IMR-90 (cell line): ENCODE data around the gene SPP1. TPM values are rescaled to one million over a fixed set of nuclear protein-coding genes. Genes with fewer than 3 reads are reported as not detected.

ENCODE experiments used
- ATAC-seq: fragments of 200-7000 bp; cut with Tn5 transposase; 2 replicates; pipeline ENCODE4 v1.9.1; 2020; ENCODE audit warnings: low read depth, mild to moderate bottlenecking, moderate library complexity
- BruUV-seq: library from RNA; stranded (reverse); fragments of 400-500 nt; replicated peaks from 2 replicates; lab custom pipeline; 2021; lab: Mats Ljungman, UMichigan
- CTCF ChIA-PET: fragments of 300-600 bp; formaldehyde crosslinking; extraction: SDS; loops from one replicate; lab custom pipeline; 2021; ENCODE audit warnings: antibody characterized with exemption; lab: Yijun Ruan, JAX
- POLR2A ChIA-PET: fragments of 300-600 bp; sonication (Branson Sonifier 250); formaldehyde crosslinking; loops from one replicate; lab custom pipeline; 2022; ENCODE audit warnings: antibody characterized with exemption; ENCODE audit not compliant: unreplicated experiment; lab: Charles Lee
- DNase-seq: peaks from one replicate; pipeline ENCODE4 v3.0.0; 2013
- H2AFZ ChIP-seq: replicated peaks from 2 replicates; pipeline ENCODE3; 2013; ENCODE audit warnings: low read length, mild to moderate bottlenecking; ENCODE audit not compliant: poor library complexity
- H2AK5ac ChIP-seq: 2 replicates; pipeline ENCODE4 v1.6.1; 2013; ENCODE audit warnings: low read depth, low read length, inconsistent platforms
- H2AK9ac ChIP-seq: replicated peaks from 2 replicates; pipeline ENCODE3; 2013; ENCODE audit warnings: mild to moderate bottlenecking, low read depth, low read length, moderate library complexity; ENCODE audit not compliant: poor library complexity
- H2BK120ac ChIP-seq: 2 replicates; pipeline ENCODE4 v1.6.1; 2013; ENCODE audit warnings: low read depth, low read length, inconsistent platforms
- H2BK15ac ChIP-seq: 3 replicates; pipeline ENCODE4 v1.6.1; 2013; ENCODE audit warnings: low read depth, low read length, inconsistent platforms
- H2BK20ac ChIP-seq: 2 replicates; pipeline ENCODE4 v1.6.1; 2013; ENCODE audit warnings: low read depth, mild to moderate bottlenecking, inconsistent platforms, low read length, moderate library complexity
- H2BK5ac ChIP-seq: 2 replicates; pipeline ENCODE4 v1.6.1; 2013; ENCODE audit warnings: mild to moderate bottlenecking, low read depth, low read length, inconsistent platforms; ENCODE audit not compliant: poor library complexity, severe bottlenecking
- H3K14ac ChIP-seq: replicated peaks from 2 replicates; pipeline ENCODE4 v1.6.1; 2013; ENCODE audit warnings: low read depth, low read length, inconsistent platforms
- H3K18ac ChIP-seq: 2 replicates; pipeline ENCODE4 v1.6.1; 2013; ENCODE audit warnings: low read depth, low read length, control low read depth
- H3K23ac ChIP-seq: 2 replicates; pipeline ENCODE4 v1.6.1; 2013; ENCODE audit warnings: low read depth, low read length, inconsistent platforms
- H3K27ac ChIP-seq: 2 replicates; pipeline ENCODE4 v1.5.1; 2013; ENCODE audit warnings: mild to moderate bottlenecking, control low read depth, low read length; ENCODE audit not compliant: insufficient read depth
- H3K27me3 ChIP-seq: 2 replicates; pipeline ENCODE4 v1.6.1; 2013; ENCODE audit warnings: low read length; ENCODE audit not compliant: control insufficient read depth, insufficient read depth
- H3K36me3 ChIP-seq: 2 replicates; pipeline ENCODE4 v1.6.1; 2013; ENCODE audit warnings: low read length, mixed read lengths; ENCODE audit not compliant: control insufficient read depth, insufficient read depth
- H3K4ac ChIP-seq: 2 replicates; pipeline ENCODE4 v1.6.1; 2013; ENCODE audit warnings: low read depth, low read length, inconsistent platforms
- H3K4me1 ChIP-seq: 2 replicates; pipeline ENCODE4 v1.6.1; 2013; ENCODE audit warnings: low read length, mixed read lengths; ENCODE audit not compliant: control insufficient read depth, insufficient read depth
- H3K4me2 ChIP-seq: 2 replicates; pipeline ENCODE4 v1.6.1; 2013; ENCODE audit warnings: low read depth, mild to moderate bottlenecking, control low read depth, low read length, moderate library complexity
- H3K4me3 ChIP-seq: 2 replicates; pipeline ENCODE4 v1.5.1; 2013; ENCODE audit warnings: low read depth, mild to moderate bottlenecking, control low read depth, low read length, moderate library complexity; ENCODE audit not compliant: insufficient read depth
- H3K56ac ChIP-seq: 2 replicates; pipeline ENCODE4 v1.6.1; 2013; ENCODE audit warnings: low read length, inconsistent platforms; ENCODE audit not compliant: insufficient read depth; ENCODE audit errors: extremely low read depth
- H3K79me1 ChIP-seq, 2 experiments: 2 replicates each; pipeline ENCODE4 v1.6.1; 2013; ENCODE audit warnings: low read length in 2 of 2, inconsistent platforms in 1 of 2, low read depth in 1 of 2
- H3K9ac ChIP-seq: 2 replicates; pipeline ENCODE4 v1.6.1; 2013; ENCODE audit warnings: low read depth, low read length, control low read depth
- H3K9me1 ChIP-seq: 2 replicates; pipeline ENCODE4 v1.6.1; 2013; ENCODE audit warnings: low read length, inconsistent platforms; ENCODE audit not compliant: insufficient read depth
- H3K9me3 ChIP-seq: 2 replicates; pipeline ENCODE4 v1.6.1; 2013; ENCODE audit warnings: low read length; ENCODE audit not compliant: control insufficient read depth, insufficient read depth
- H4K20me1 ChIP-seq: 2 replicates; pipeline ENCODE4 v1.6.1; 2013; ENCODE audit warnings: low read length, inconsistent platforms; ENCODE audit not compliant: insufficient read depth
- H4K5ac ChIP-seq: 2 replicates; pipeline ENCODE4 v1.6.1; 2013; ENCODE audit warnings: mild to moderate bottlenecking, low read depth, low read length, control low read depth
- H4K8ac ChIP-seq, 2 experiments: 2 replicates each; pipeline ENCODE4 v1.6.1; 2013; ENCODE audit warnings: low read depth in 2 of 2, low read length in 2 of 2, control low read depth in 1 of 2, inconsistent platforms in 1 of 2
- H4K91ac ChIP-seq: 2 replicates; pipeline ENCODE4 v1.6.1; 2013; ENCODE audit warnings: low read depth, low read length, inconsistent platforms; ENCODE audit not compliant: insufficient read depth
- CEBPB ChIP-seq: IDR thresholded peaks from 2 replicates; pipeline ENCODE4 v1.6.1; 2012; ENCODE audit warnings: low read depth, low read length, improper control_type of control experiment
- ELK1 ChIP-seq: fragments of 150-350 bp; IDR thresholded peaks from 2 replicates; pipeline ENCODE4 v1.6.1; 2016; ENCODE audit warnings: low read depth, mild to moderate bottlenecking, low read length, moderate library complexity, borderline replicate concordance
- FOS ChIP-seq: fragments of 150-350 bp; IDR thresholded peaks from 2 replicates; pipeline ENCODE4 v1.6.1; 2016; ENCODE audit warnings: low read depth, low read length
- MAZ ChIP-seq: IDR thresholded peaks from 2 replicates; pipeline ENCODE4 v1.6.1; 2012; ENCODE audit warnings: low read depth, mild to moderate bottlenecking, low read length, improper control_type of control experiment, moderate library complexity, borderline replicate concordance
- MXI1 ChIP-seq: IDR thresholded peaks from 2 replicates; pipeline ENCODE4 v1.6.1; 2012; ENCODE audit warnings: low read depth, mild to moderate bottlenecking, low read length, moderate library complexity, borderline replicate concordance
- NFE2L2 ChIP-seq: fragments of 150-350 bp; IDR thresholded peaks from 2 replicates; pipeline ENCODE4 v1.6.1; 2016; ENCODE audit warnings: low read depth, mild to moderate bottlenecking, low read length
- POLR2A ChIP-seq: IDR thresholded peaks from 2 replicates; pipeline ENCODE4 v1.6.1; 2012; ENCODE audit warnings: mild to moderate bottlenecking, low read depth, low read length
- RAD21 ChIP-seq: IDR thresholded peaks from 2 replicates; pipeline ENCODE4 v1.6.1; 2012; ENCODE audit warnings: low read length, improper control_type of control experiment
- RCOR1 ChIP-seq: IDR thresholded peaks from 2 replicates; pipeline ENCODE4 v1.6.1; 2012; ENCODE audit warnings: mild to moderate bottlenecking, low read length, improper control_type of control experiment; ENCODE audit not compliant: insufficient replicate concordance
- WGBS, 2 experiments: methylation state at CpG; one replicate each; pipeline versions ENCODE4 v1.1.5 to v1.1.7; 2013; ENCODE audit warnings: missing lambda C conversion rate in 2 of 2; ENCODE audit not compliant: insufficient read length in 1 of 2; ENCODE audit errors: extremely low coverage in 2 of 2; 5-methylcytosine and 5-hydroxymethylcytosine counted together
- dilution Hi-C: fragments of 300-500 bp; cut with HindIII; formaldehyde crosslinking; loops from one replicate; pipeline ENCODE4 v1.14.3; 2018; ENCODE audit warnings: low sequenced_read_pairs; ENCODE audit not compliant: unreplicated experiment
- in situ Hi-C: fragments of 300-500 bp; cut with MboI; formaldehyde crosslinking; loops from 3 replicates; pipeline ENCODE4 v1.14.3; 2019; ENCODE audit warnings: low sequenced_read_pairs, inconsistent platforms, mixed read lengths
- intact Hi-C: fragments of 100-400 bp; cut with micrococcal nuclease; formaldehyde crosslinking; loops from 2 replicates; pipeline ENCODE4 v1.10.0; 2022
- polyA plus RNA-seq, 3 experiments: library from polyadenylated mRNA; depleted of rRNA; stranded (reverse); fragments of >200 nt; gene quantifications; 2 replicates each; pipeline ENCODE4 v1.2.3, GENCODE V29; 2012; ENCODE audit warnings: low replicate concordance in 1 of 3
- total RNA-seq: library from RNA; depleted of rRNA; stranded (reverse); fragments of >200 nt; gene quantifications from 2 replicates; pipeline ENCODE4 v1.2.3, GENCODE V29; 2012

The SPP1 gene
- total and polyA plus RNA-seq, 2 of the 4 experiments (the other 2 are of a cell fraction) = 0.18 to 0.50 TPM

- no TSS peak for BruUV-seq
- Histone ChIP-seq H3K9ac (no peak overlapping the region), H3K4me2 (no peak overlapping the region), H3K4me1 (no peaks in the 10 kb centered on the region), H3K9me1 (no peaks in the 10 kb centered on the region), H2BK15ac (no peak overlapping the region), H4K20me1 (no peaks in the 10 kb centered on the region), H4K91ac (no peak overlapping the region), H3K27ac (no peak overlapping the region), H3K27me3 (no peaks in the 10 kb centered on the region; the same call in 1 of the 2 replicates), H2AK5ac (no peak overlapping the region), H3K9me3 (no peaks in the 10 kb centered on the region), H3K23ac (no peak overlapping the region), H2BK5ac (no peak overlapping the region), H2BK20ac (no peak overlapping the region), H2AK9ac (no peak overlapping the region), H2BK120ac (no peak overlapping the region), H3K18ac (no peak overlapping the region), H3K4ac (no peak overlapping the region), H4K5ac (no peak overlapping the region), H3K79me1 (no peaks in the 10 kb centered on the region), H3K4me3 (no peak overlapping the region), H4K8ac (no peak overlapping the region), H3K36me3 (no peaks in the 10 kb centered on the region), H3K14ac (no peak overlapping the region), H3K56ac (no peak overlapping the region), H2AFZ (peak overlapping the region; percentile 29)
- ATAC-seq (no peak), DNase-seq (no peak)
- dilution Hi-C loops = no loop called here
- intact Hi-C loops = no loop called here
- CTCF ChIA-PET = no interaction called here
- 75% methylated on average over 2 of the region's 9 CpGs; no CpG with 5 or more reads in 1 of the 2 experiments for WGBS, 2 experiments
- in situ Hi-C loops = no loop called here
- no peak for TF ChIP-seq NFE2L2
- no peak for TF ChIP-seq MAZ
- no peak for TF ChIP-seq RCOR1
- TF ChIP-seq RAD21 = no peak
- TF ChIP-seq MXI1 = no peak
- TF ChIP-seq FOS = no peak
- no peak for TF ChIP-seq POLR2A
- no peak for TF ChIP-seq ELK1
- no peak for TF ChIP-seq CEBPB
- POLR2A ChIA-PET = no interaction called here
Measured at GRCh38 chr4:87966095-87966496, 9.4 kb upstream of the SPP1 start.
